ENCODE data around the gene NOM1. TPM values are rescaled to one million over a fixed set of nuclear protein-coding genes. Genes with fewer than 3 reads are reported as not detected.

NOM1 gene
- total RNA-seq, 2 donors from 2014 or later: 12.7 to 21.4 TPM

- peak; percentile 10 for DNase-seq
- Histone ChIP-seq H3K9ac (ENCODE audit: low read depth in 2 of 2, low read length in 2 of 2) (no peak overlapping the region), H3K9me3 (no peaks in the 10 kb centered on the region), H3K4me1 (no peaks in the 10 kb centered on the region), H3K27me3 (no peaks in the 10 kb centered on the region), H3K4me3 (no peak overlapping the region), H3K27ac (no peak overlapping the region), H3K36me3 (no peaks in the 10 kb centered on the region)
- TF ChIP-seq, protein P1, sequence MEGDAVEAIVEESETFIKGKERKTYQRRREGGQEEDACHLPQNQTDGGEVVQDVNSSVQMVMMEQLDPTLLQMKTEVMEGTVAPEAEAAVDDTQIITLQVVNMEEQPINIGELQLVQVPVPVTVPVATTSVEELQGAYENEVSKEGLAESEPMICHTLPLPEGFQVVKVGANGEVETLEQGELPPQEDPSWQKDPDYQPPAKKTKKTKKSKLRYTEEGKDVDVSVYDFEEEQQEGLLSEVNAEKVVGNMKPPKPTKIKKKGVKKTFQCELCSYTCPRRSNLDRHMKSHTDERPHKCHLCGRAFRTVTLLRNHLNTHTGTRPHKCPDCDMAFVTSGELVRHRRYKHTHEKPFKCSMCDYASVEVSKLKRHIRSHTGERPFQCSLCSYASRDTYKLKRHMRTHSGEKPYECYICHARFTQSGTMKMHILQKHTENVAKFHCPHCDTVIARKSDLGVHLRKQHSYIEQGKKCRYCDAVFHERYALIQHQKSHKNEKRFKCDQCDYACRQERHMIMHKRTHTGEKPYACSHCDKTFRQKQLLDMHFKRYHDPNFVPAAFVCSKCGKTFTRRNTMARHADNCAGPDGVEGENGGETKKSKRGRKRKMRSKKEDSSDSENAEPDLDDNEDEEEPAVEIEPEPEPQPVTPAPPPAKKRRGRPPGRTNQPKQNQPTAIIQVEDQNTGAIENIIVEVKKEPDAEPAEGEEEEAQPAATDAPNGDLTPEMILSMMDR (IDR thresholded peaks at IDR 0.05): no peak
- intact Hi-C loops (cut with DNase I): no loop called here
Observed at GRCh38 chr7:156989766-156990535, 40.4 kb downstream of the NOM1 start.

GRCh38 chr7:156993021-156993924, 43.8 kb downstream of the NOM1 start:
- Histone ChIP-seq H3K4me3 (no peak overlapping the region), H3K9ac (ENCODE audit: low read depth in 2 of 2, low read length in 2 of 2) (no peak overlapping the region), H3K27ac (no peak overlapping the region), H3K27me3 (no peaks in the 10 kb centered on the region), H3K36me3 (no peaks in the 10 kb centered on the region), H3K9me3 (no peaks in the 10 kb centered on the region), H3K4me1 (no peaks in the 10 kb centered on the region)
- TF ChIP-seq, protein P1 (IDR thresholded peaks at IDR 0.05): no peak
- peak; percentile 10 for DNase-seq
- intact Hi-C loops (cut with DNase I): no loop called here

- Histone ChIP-seq H3K27ac (no peak overlapping the region), H3K4me3 (no peak overlapping the region), H3K9ac (ENCODE audit: low read depth in 2 of 2, low read length in 2 of 2) (no peak overlapping the region), H3K4me1 (no peaks in the 10 kb centered on the region), H3K27me3 (no peaks in the 10 kb centered on the region), H3K36me3 (no peaks in the 10 kb centered on the region), H3K9me3 (no peaks in the 10 kb centered on the region)
- TF ChIP-seq, protein P1 (IDR thresholded peaks at IDR 0.05): no peak
- peak; percentile 12 for DNase-seq
- intact Hi-C loops (cut with DNase I): no loop called here
Observed at GRCh38 chr7:156993925-156994235, 44.4 kb downstream of the NOM1 start.

DNA sequence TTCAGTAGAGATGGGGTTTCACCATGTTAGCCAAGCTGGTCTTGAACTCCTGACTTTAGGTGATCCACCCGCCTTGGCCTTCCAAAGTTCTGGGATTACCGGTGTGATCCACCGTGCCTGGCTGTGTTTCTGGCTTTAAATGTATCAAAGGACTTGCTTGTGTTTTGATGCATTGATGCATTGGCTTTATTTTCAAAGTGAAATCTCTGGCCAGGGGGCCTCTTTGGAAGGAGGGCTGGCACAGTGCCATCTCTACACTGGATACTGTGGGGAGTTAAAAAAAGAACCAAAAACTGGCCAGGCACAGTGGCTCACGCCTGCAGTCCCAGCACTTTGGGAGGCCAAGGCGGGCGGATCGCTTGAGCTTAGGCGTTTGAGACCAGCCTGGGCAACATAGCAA, 44.9 kb downstream of the NOM1 start:
- Histone ChIP-seq H3K4me1 (no peaks in the 10 kb centered on the region), H3K27ac (no peak overlapping the region), H3K4me3 (no peak overlapping the region), H3K36me3 (no peaks in the 10 kb centered on the region), H3K9me3 (no peaks in the 10 kb centered on the region), H3K9ac (ENCODE audit: low read depth in 2 of 2, low read length in 2 of 2) (no peak overlapping the region), H3K27me3 (peaks cover 1% of the 10 kb centered on the region)
- TF ChIP-seq, protein P1 (IDR thresholded peaks at IDR 0.05): no peak
- intact Hi-C loops (cut with DNase I): no loop called here
- peak; percentile 15 for DNase-seq

- peaks cover 31% of the 10 kb centered on the region for H3K27me3 ChIP-seq
- H3K4me3 ChIP-seq: peak overlapping the region; percentile 53
- peak overlapping the region; percentile 70 for H3K27ac ChIP-seq
- peak overlapping the region in 1 of 2 donors; percentile 35 for H3K9ac ChIP-seq (ENCODE audit: low read depth in 2 of 2, low read length in 2 of 2)
- no peaks in the 10 kb centered on the region for H3K9me3 ChIP-seq
- TF ChIP-seq, protein P1 (IDR thresholded peaks at IDR 0.05): no peak
- no peaks in the 10 kb centered on the region for H3K36me3 ChIP-seq
- intact Hi-C loops (cut with DNase I): no loop called here
- H3K4me1 ChIP-seq: peaks cover 10% of the 10 kb centered on the region
- peak; percentile 62 for DNase-seq
Observed at GRCh38 chr7:156998988-156999957, 49.8 kb downstream of the NOM1 start.

Data from colonic mucosa (tissue), 4 donors.